Esophagus squamous epithelium (tissue), 4 donors: ENCODE data around the gene TMEM196.

Source experiments
- CTCF ChIP-seq, 6 experiments: fragments of 450-650 bp in 4 of 6; fragments of 200-600 bp in 2 of 6; sonication (generic) in 2 of 6; IDR thresholded peaks; one replicate each; pipeline ENCODE4 v1.5.1; 2016 to 2019; ENCODE audit warnings: antibody characterized with exemption in 6 of 6, mild to moderate bottlenecking in 4 of 6, moderate library complexity in 4 of 6
- POLR2A ChIP-seq, 4 donors: fragments of 450-650 bp; IDR thresholded peaks; one replicate each; pipeline ENCODE4 v1.6.1; 2017; ENCODE audit warnings: antibody characterized with exemption in 4 of 4, mild to moderate bottlenecking in 4 of 4, moderate library complexity in 3 of 4

- TF ChIP-seq CTCF (IDR thresholded peaks at IDR 0.05) (no peak), POLR2A (IDR thresholded peaks at IDR 0.05) (no peak)
These were observed 23.8 kb downstream of the TMEM196 start for GRCh38 chr7:19749658-19750057.
